Lung (tissue), 12 donors: ENCODE data around the gene FKBP11. TPM values are rescaled to one million over a fixed set of nuclear protein-coding genes. Genes with fewer than 3 reads are reported as not detected.

Source experiments
- ATAC-seq: fragments of 200-7000 bp; cut with Tn5 transposase; one replicate; pipeline ENCODE4 v1.9.1; 2020; ENCODE audit warnings: moderate number of reproducible peaks; ENCODE audit not compliant: insufficient read depth, low FRiP score
- DNase-seq, 3 donors: peaks; one replicate each; pipeline ENCODE4 v3.0.0-alpha.2; 2013 to 2017
- H3K27ac ChIP-seq, 2 donors: one replicate each; pipeline ENCODE4 v1.5.1; 2013; ENCODE audit warnings: mild to moderate bottlenecking in 2 of 2, moderate library complexity in 2 of 2, control low read depth in 1 of 2, inconsistent platforms in 1 of 2, low read depth in 1 of 2, low read length in 1 of 2
- H3K27me3 ChIP-seq, 3 donors: one replicate each; pipeline ENCODE4 v1.5.1; 2013; ENCODE audit warnings: low read length in 2 of 3; ENCODE audit not compliant: control insufficient read depth in 3 of 3, insufficient read depth in 3 of 3
- H3K36me3 ChIP-seq, 4 donors: one replicate each; pipeline ENCODE4 v1.5.1; 2013; ENCODE audit warnings: low read length in 4 of 4, mild to moderate bottlenecking in 1 of 4, moderate library complexity in 1 of 4; ENCODE audit not compliant: control insufficient read depth in 4 of 4, insufficient read depth in 4 of 4
- H3K4me1 ChIP-seq, 5 donors: one replicate each; pipeline ENCODE4 v1.5.1; 2013; ENCODE audit warnings: low read length in 5 of 5, mild to moderate bottlenecking in 2 of 5, moderate library complexity in 1 of 5; ENCODE audit not compliant: control insufficient read depth in 5 of 5, insufficient read depth in 5 of 5
- H3K4me3 ChIP-seq: one replicate; pipeline ENCODE4 v1.5.1; 2013; ENCODE audit warnings: mild to moderate bottlenecking, control low read depth, moderate library complexity
- H3K9ac ChIP-seq, 2 donors: one replicate each; pipeline ENCODE4 v1.5.1; 2013; ENCODE audit warnings: low read length in 2 of 2, control low read depth in 1 of 2; ENCODE audit not compliant: insufficient read depth in 1 of 2
- H3K9me3 ChIP-seq, 4 donors: one replicate each; pipeline ENCODE4 v1.5.1; 2013; ENCODE audit warnings: low read length in 3 of 4, mild to moderate bottlenecking in 1 of 4, moderate library complexity in 1 of 4; ENCODE audit not compliant: control insufficient read depth in 4 of 4, insufficient read depth in 3 of 4
- WGBS, 2 donors: extraction: QIAGEN DNeasy Blood & Tissue Kit; methylation state at CpG; one replicate each; pipeline ENCODE4 v1.1.7; 2013; 5-methylcytosine and 5-hydroxymethylcytosine counted together
- polyA plus RNA-seq, 2 donors: library from polyadenylated mRNA; stranded (reverse); fragments of 200-250 nt; gene quantifications; one replicate each; pipeline ENCODE4 v1.2.1, GENCODE V29; 2013
- total RNA-seq, 2 donors: library from RNA; depleted of rRNA in 1 of 2; stranded (reverse); fragments of >200 nt in 1 of 2; gene quantifications; one replicate each; pipeline ENCODE4 v1.2.1, GENCODE V29; 2014 to 2021
- TF ChIP-seq, protein P1 (sequence below): IDR thresholded peaks from 2 replicates; pipeline ENCODE4 v1.5.1; 2012; ENCODE audit warnings: mild to moderate bottlenecking; ENCODE audit errors: control extremely low read depth, extremely low read depth
- donor health status: control.
- donor health status: control.
- donor health status: Bipolar disorder and iron deficiency.
- donor health status: healthy.
- donor health status: DM: yes; HTN: yes; CAD: no.

Gene FKBP11
- total and polyA plus RNA-seq, 4 donors: 13.1 to 69.9 (median 63.1) TPM

GRCh38 chr12:48882315-48882687 is 43.0 kb downstream of the FKBP11 start:
- Histone ChIP-seq H3K9ac (peak overlapping the region in 1 of 2 donors; percentile 19), H3K36me3 (no peaks in the 10 kb centered on the region), H3K9me3 (no peaks in the 10 kb centered on the region), H3K27ac (peak overlapping the region in 1 of 2 donors; percentile 62), H3K4me3 (no peak overlapping the region), H3K27me3 (peaks cover 0 to 3% (median 0%) of the 10 kb centered on the region in 3 donors), H3K4me1 (peaks cover 0 to 27% (median 17%) of the 10 kb centered on the region in 5 donors)
- peak; percentile 41 to 64 (median 56) for DNase-seq
- 7 to 12% methylated on average over 10 of the region's 10 CpGs for WGBS, 2 donors
- no peak for ATAC-seq
- TF ChIP-seq, protein P1, sequence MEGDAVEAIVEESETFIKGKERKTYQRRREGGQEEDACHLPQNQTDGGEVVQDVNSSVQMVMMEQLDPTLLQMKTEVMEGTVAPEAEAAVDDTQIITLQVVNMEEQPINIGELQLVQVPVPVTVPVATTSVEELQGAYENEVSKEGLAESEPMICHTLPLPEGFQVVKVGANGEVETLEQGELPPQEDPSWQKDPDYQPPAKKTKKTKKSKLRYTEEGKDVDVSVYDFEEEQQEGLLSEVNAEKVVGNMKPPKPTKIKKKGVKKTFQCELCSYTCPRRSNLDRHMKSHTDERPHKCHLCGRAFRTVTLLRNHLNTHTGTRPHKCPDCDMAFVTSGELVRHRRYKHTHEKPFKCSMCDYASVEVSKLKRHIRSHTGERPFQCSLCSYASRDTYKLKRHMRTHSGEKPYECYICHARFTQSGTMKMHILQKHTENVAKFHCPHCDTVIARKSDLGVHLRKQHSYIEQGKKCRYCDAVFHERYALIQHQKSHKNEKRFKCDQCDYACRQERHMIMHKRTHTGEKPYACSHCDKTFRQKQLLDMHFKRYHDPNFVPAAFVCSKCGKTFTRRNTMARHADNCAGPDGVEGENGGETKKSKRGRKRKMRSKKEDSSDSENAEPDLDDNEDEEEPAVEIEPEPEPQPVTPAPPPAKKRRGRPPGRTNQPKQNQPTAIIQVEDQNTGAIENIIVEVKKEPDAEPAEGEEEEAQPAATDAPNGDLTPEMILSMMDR: no peak

DNA sequence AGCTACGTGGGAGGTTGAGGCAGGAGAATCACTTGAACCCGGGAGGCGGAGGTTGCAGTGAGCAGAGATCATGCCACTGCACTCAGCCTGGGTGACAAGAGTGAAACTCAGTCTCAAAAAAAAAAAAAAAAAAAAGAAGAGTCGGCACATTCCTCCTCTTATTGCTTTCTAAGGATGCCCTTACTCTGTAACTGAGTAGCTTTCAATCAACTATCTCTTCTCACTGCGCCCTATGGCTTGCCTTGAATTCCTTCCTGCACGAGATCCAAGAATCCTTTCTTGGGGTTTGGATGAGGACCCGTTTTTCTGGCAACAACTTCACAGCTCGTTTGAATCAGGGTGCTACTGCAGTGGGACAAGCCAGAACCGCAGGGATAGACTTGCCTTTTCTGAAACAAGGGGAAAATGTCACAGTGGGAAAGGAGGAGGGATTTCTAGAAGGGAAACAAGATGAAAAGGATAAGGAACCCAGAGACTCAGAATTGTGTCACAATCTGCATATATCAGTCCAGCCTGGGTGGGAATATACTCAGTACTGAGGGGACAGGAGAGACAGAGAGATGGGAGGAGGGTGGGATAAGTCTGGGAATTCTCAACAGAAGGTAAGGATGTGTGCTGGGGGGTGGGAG is 43.5 kb downstream of the FKBP11 start:
- H3K4me1 ChIP-seq: peaks cover 0 to 27% (median 17%) of the 10 kb centered on the region in 5 donors
- peak in 2 of 3 donors; percentile 23 to 25 for DNase-seq
- H3K36me3 ChIP-seq: no peaks in the 10 kb centered on the region
- H3K27me3 ChIP-seq: peaks cover 0 to 3% (median 0%) of the 10 kb centered on the region in 3 donors
- no peaks in the 10 kb centered on the region for H3K9me3 ChIP-seq
- 33 to 62% methylated on average over 9 of the region's 9 CpGs for WGBS, 2 donors
- no peak overlapping the region for H3K4me3 ChIP-seq
- TF ChIP-seq, protein P1: no peak
- H3K27ac ChIP-seq: peak overlapping the region in 1 of 2 donors; percentile 45
- peak overlapping the region in 1 of 2 donors; percentile 19 for H3K9ac ChIP-seq
- ATAC-seq: no peak

DNA sequence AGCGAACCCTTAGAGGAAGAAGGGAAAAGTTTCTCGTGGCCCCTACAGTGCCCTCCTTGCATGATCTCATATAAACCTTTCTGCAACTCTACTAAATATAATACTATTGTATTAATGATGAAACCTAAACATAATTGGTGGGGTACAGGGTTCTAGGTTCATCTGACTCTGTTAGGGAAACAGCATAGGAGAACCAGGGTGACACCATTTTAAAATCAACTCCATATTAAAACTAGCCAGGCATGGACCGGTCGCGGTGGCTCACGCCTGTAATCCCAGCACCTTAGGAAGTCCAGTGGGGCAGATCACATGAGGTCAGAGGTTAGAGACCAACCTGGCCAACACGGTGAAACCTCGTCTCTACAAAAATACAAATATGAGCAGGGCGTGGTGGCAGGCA is 44.6 kb downstream of the FKBP11 start:
- H3K36me3 ChIP-seq: no peaks in the 10 kb centered on the region
- H3K9me3 ChIP-seq: no peaks in the 10 kb centered on the region
- TF ChIP-seq, protein P1: no peak
- H3K27me3 ChIP-seq: peaks cover 0 to 3% (median 0%) of the 10 kb centered on the region in 3 donors
- no peak overlapping the region for H3K4me3 ChIP-seq
- H3K9ac ChIP-seq: no peak overlapping the region
- peaks cover 0 to 27% (median 17%) of the 10 kb centered on the region in 5 donors for H3K4me1 ChIP-seq
- no peak for DNase-seq
- no peak for ATAC-seq
- WGBS, 2 donors: 85% methylated on average over 9 of the region's 9 CpGs
- no peak overlapping the region for H3K27ac ChIP-seq
